Measurements from ENCODE around the gene GJA3.

The GJA3 gene

DNA sequence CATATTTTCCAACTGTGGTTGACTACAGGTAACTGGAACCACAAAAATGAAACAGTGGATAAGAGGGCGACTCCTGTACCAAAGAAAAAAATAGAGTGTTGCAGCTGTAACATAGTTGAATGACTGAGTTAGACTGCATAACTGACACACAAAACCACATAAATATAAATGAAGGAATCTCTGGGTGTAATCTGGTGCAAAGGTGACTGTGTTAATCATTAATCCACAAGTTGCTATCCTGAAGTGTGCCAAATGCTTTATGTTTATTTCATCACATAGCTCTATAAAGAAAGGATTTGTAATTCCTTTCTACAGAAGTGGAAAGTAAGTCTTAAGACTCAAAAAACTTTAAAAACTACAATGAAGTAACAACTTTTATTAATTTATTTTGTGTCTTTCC is 37.9 kb upstream of the GJA3 start:
- Histone ChIP-seq H3K9ac (ENCODE audit: low read length) (no peak overlapping the region), H3K79me2 (ENCODE audit: low read length) (no peaks in the 10 kb centered on the region)

DNA sequence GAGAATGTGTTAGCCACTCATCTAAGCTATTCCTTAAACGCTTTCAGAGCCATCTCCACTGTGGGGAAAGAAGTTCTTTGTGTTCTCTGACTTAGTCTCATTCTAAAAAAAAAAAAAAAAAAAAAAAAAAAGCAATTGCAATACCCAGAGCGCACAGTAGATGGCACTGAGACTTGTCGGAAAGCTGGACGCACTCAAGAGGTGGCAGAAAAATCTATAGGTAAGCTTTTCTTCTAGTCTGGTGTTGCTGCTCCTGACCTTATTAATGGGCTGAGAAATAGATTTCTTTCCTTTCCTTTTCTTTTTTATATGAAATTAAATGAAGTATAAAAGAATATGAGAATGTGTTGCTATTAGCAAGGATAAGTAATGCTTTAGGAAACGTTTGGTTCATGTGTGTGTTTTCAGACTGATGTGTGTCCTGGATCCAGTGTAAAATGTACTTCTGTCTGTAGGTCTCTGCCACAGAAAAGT is 36.5 kb upstream of the GJA3 start:
- no peaks in the 10 kb centered on the region for H3K79me2 ChIP-seq (ENCODE audit: low read length)
- H3K4me2 ChIP-seq (ENCODE audit: low read length): peak overlapping the region; percentile 46
- H3K27ac ChIP-seq (ENCODE audit: low read length): no peak overlapping the region
- no peaks in the 10 kb centered on the region for H3K36me3 ChIP-seq (replicated peaks; ENCODE audit: low read depth, low read length)
- H3K4me3 ChIP-seq (ENCODE audit: low read length): peak overlapping the region; percentile 19; the same call in 1 of the 2 replicates
- H3K9me3 ChIP-seq (ENCODE audit: insufficient read depth, low read length): no peaks in the 10 kb centered on the region
- no peak overlapping the region for H3K9ac ChIP-seq (ENCODE audit: low read length)
- TF ChIP-seq EZH2phosphoT487 (IDR thresholded peaks at IDR 0.05; ENCODE audit: low read depth): no peak
- TF ChIP-seq, protein P1, sequence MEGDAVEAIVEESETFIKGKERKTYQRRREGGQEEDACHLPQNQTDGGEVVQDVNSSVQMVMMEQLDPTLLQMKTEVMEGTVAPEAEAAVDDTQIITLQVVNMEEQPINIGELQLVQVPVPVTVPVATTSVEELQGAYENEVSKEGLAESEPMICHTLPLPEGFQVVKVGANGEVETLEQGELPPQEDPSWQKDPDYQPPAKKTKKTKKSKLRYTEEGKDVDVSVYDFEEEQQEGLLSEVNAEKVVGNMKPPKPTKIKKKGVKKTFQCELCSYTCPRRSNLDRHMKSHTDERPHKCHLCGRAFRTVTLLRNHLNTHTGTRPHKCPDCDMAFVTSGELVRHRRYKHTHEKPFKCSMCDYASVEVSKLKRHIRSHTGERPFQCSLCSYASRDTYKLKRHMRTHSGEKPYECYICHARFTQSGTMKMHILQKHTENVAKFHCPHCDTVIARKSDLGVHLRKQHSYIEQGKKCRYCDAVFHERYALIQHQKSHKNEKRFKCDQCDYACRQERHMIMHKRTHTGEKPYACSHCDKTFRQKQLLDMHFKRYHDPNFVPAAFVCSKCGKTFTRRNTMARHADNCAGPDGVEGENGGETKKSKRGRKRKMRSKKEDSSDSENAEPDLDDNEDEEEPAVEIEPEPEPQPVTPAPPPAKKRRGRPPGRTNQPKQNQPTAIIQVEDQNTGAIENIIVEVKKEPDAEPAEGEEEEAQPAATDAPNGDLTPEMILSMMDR (IDR thresholded peaks at IDR 0.05; ENCODE audit: low read depth, low read length): peak; percentile 66
- H2AFZ ChIP-seq (ENCODE audit: low read depth, low read length): peak overlapping the region; percentile 3; the same call in 1 of the 2 replicates
- H3K4me1 ChIP-seq (ENCODE audit: low read length): peaks cover 4% of the 10 kb centered on the region; the same call in 1 of the 2 replicates
- H4K20me1 ChIP-seq (ENCODE audit: insufficient read depth, low read length): no peaks in the 10 kb centered on the region
- peaks cover 19% of the 10 kb centered on the region for H3K27me3 ChIP-seq (ENCODE audit: low read depth, low read length)

More for the DNA sequence above, 37.9 kb upstream of the GJA3 start:
- Histone ChIP-seq H3K4me2 (ENCODE audit: low read length) (no peak overlapping the region), H2AFZ (ENCODE audit: low read depth, low read length) (no peak overlapping the region), H3K36me3 (replicated peaks; ENCODE audit: low read depth, low read length) (no peaks in the 10 kb centered on the region), H3K27me3 (ENCODE audit: low read depth, low read length) (peaks cover 19% of the 10 kb centered on the region), H4K20me1 (ENCODE audit: insufficient read depth, low read length) (no peaks in the 10 kb centered on the region), H3K4me1 (ENCODE audit: low read length) (peaks cover 4% of the 10 kb centered on the region; the same call in 1 of the 2 replicates), H3K27ac (ENCODE audit: low read length) (no peak overlapping the region), H3K9me3 (ENCODE audit: insufficient read depth, low read length) (no peaks in the 10 kb centered on the region), H3K4me3 (ENCODE audit: low read length) (no peak overlapping the region)
- TF ChIP-seq EZH2phosphoT487 (IDR thresholded peaks at IDR 0.05; ENCODE audit: low read depth): no peak
- TF ChIP-seq, protein P1 (IDR thresholded peaks at IDR 0.05; ENCODE audit: low read depth, low read length): no peak

DNA sequence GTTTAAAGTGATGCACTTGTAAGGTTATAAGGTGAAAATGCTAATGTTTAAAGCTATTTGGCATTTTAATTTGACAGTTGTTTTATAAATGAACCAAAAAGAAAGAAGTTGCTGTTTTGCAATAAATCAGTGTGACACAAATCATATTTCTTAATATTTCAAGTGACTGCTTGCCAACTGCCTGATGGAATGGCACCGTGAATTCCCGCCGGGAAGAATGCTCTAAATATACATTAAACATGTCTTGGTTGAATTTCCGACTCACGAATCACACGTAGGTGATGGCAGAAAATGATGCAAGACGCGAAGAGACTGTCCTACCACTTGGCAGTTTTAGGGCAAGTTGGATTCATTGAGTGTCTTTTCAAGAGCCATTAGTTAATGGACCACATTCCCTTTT is 34.9 kb upstream of the GJA3 start:
- H3K27me3 ChIP-seq (ENCODE audit: low read depth, low read length): peaks cover 19% of the 10 kb centered on the region
- H3K36me3 ChIP-seq (replicated peaks; ENCODE audit: low read depth, low read length): no peaks in the 10 kb centered on the region

DNA sequence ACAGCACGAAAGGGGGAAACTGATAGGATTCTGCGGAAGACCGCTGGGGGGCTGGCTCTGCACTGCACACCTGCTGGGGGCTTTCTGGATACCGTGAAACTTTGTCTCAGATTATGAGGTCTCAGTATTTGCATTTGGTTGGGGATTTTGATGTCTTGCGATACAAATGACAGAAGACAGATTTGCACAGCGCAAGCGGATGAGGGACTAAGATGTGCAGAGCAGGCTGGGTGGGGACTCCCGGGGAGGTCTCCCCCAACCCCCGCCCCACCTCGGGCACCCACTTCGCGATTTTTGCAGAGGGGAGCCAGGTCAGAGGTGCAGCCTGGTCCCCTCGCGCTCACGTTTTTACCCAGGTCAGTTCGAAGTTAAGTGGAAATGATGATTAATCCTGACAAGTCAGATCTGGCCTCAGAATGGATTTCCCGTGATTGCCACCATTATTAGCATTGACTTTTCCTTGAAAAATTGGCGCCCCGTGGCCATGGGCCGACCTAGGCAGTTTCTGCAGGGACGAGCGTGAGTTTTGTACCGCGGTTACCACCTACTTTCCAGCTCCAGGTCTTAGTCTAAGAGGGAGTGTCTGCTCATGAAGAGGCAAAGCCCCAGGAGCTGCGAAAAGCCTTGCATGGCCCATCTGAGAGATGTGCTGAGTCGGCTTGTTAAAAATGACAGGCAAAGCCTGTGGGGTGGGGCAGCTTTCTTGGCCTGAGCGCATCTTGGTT is 33.2 kb upstream of the GJA3 start:
- no peaks in the 10 kb centered on the region for H3K36me3 ChIP-seq (replicated peaks; ENCODE audit: low read depth, low read length)
- TF ChIP-seq, protein P1 (IDR thresholded peaks at IDR 0.05; ENCODE audit: low read depth, low read length): no peak
- TF ChIP-seq EZH2phosphoT487 (IDR thresholded peaks at IDR 0.05; ENCODE audit: low read depth): no peak
- no peak overlapping the region for H3K9ac ChIP-seq (ENCODE audit: low read length)
- H3K4me1 ChIP-seq (ENCODE audit: low read length): peaks cover 4% of the 10 kb centered on the region; the same call in 1 of the 2 replicates
- no peaks in the 10 kb centered on the region for H3K9me3 ChIP-seq (ENCODE audit: insufficient read depth, low read length)
- H2AFZ ChIP-seq (ENCODE audit: low read depth, low read length): no peak overlapping the region
- H4K20me1 ChIP-seq (ENCODE audit: insufficient read depth, low read length): no peaks in the 10 kb centered on the region
- H3K4me3 ChIP-seq (ENCODE audit: low read length): no peak overlapping the region
- H3K4me2 ChIP-seq (ENCODE audit: low read length): no peak overlapping the region
- H3K27ac ChIP-seq (ENCODE audit: low read length): no peak overlapping the region
- no peaks in the 10 kb centered on the region for H3K79me2 ChIP-seq (ENCODE audit: low read length)
- H3K27me3 ChIP-seq (ENCODE audit: low read depth, low read length): peaks cover 19% of the 10 kb centered on the region

More for the DNA sequence above, 34.9 kb upstream of the GJA3 start:
- Histone ChIP-seq H3K79me2 (ENCODE audit: low read length) (no peaks in the 10 kb centered on the region), H3K9me3 (ENCODE audit: insufficient read depth, low read length) (no peaks in the 10 kb centered on the region), H3K9ac (ENCODE audit: low read length) (no peak overlapping the region), H3K27ac (ENCODE audit: low read length) (no peak overlapping the region), H3K4me3 (ENCODE audit: low read length) (no peak overlapping the region), H2AFZ (ENCODE audit: low read depth, low read length) (no peak overlapping the region), H3K4me1 (ENCODE audit: low read length) (peaks cover 4% of the 10 kb centered on the region; the same call in 1 of the 2 replicates), H3K4me2 (ENCODE audit: low read length) (no peak overlapping the region), H4K20me1 (ENCODE audit: insufficient read depth, low read length) (no peaks in the 10 kb centered on the region)
- no peak for TF ChIP-seq EZH2phosphoT487 (IDR thresholded peaks at IDR 0.05; ENCODE audit: low read depth)
- TF ChIP-seq, protein P1 (IDR thresholded peaks at IDR 0.05; ENCODE audit: low read depth, low read length): no peak

All from OCI-LY3 (cell line).